B cell (primary cell): ENCODE measurements around the gene CCBE1. TPM values are rescaled to one million over a fixed set of nuclear protein-coding genes. Genes with fewer than 3 reads are reported as not detected.

Experiments
- ATAC-seq: fragments of 200-7000 bp; cut with Tn5 transposase; one replicate; pipeline ENCODE4 v1.10.0; 2021; ENCODE audit warnings: low read depth, mild to moderate bottlenecking, moderate number of reproducible peaks, moderate library complexity
- CTCF ChIA-PET: fragments of 350-600 bp; sonication (Branson Sonifier 250); formaldehyde crosslinking; loops from one replicate; lab custom pipeline; 2021; ENCODE audit warnings: antibody characterized with exemption, inconsistent platforms; lab: Charles Lee
- POLR2A ChIA-PET: fragments of 350-600 bp; sonication (Branson Sonifier 250); formaldehyde crosslinking; loops from one replicate; lab custom pipeline; 2021; ENCODE audit warnings: antibody characterized with exemption; lab: Charles Lee
- DNase-seq: peaks from one replicate; pipeline ENCODE4 v3.0.0; 2013
- H2AFZ ChIP-seq: 2 replicates; pipeline ENCODE4 v1.6.1; 2012; ENCODE audit warnings: mild to moderate bottlenecking, low read depth, low read length; ENCODE audit not compliant: insufficient read depth, poor library complexity, severe bottlenecking
- H3K27ac ChIP-seq, 2 donors: 1 replicate in 1 of 2; 2 replicates in 1 of 2; pipeline ENCODE4 v1.5.1; 2012 to 2013; ENCODE audit warnings: low read length in 2 of 2, mild to moderate bottlenecking in 2 of 2, moderate library complexity in 1 of 2
- H3K27me3 ChIP-seq, 4 experiments: fragments of 200-600 bp in 1 of 4; sonication (generic) in 1 of 4; replicated peaks in 1 of 4; 1 replicate in 2 of 4; 2 replicates in 2 of 4; pipeline versions ENCODE4 v1.6.1 to v1.7.0; 2013 to 2016; ENCODE audit warnings: low read length in 3 of 4, mild to moderate bottlenecking in 2 of 4, mixed read lengths in 1 of 4, moderate library complexity in 1 of 4; ENCODE audit not compliant: insufficient read depth in 4 of 4, control insufficient read depth in 3 of 4; ENCODE audit errors: control extremely low read depth in 1 of 4
- H3K36me3 ChIP-seq, 2 experiments: replicated peaks in 1 of 2; 1 replicate in 1 of 2; 2 replicates in 1 of 2; pipeline versions ENCODE4 v1.6.1 to v1.7.1; 2013; ENCODE audit warnings: low read length in 1 of 2; ENCODE audit not compliant: insufficient read depth in 2 of 2, control insufficient read depth in 1 of 2; ENCODE audit errors: control extremely low read depth in 1 of 2, extremely low read depth in 1 of 2
- H3K4me1 ChIP-seq, 2 donors: fragments of 200-600 bp in 1 of 2; sonication (generic) in 1 of 2; 1 replicate in 1 of 2; 2 replicates in 1 of 2; pipeline versions ENCODE4 v1.5.1 to v1.6.1; 2013 to 2017; ENCODE audit warnings: low read length in 2 of 2; ENCODE audit not compliant: control insufficient read depth in 2 of 2, insufficient read depth in 2 of 2
- H3K4me2 ChIP-seq: replicated peaks from 2 replicates; pipeline ENCODE3; 2012; ENCODE audit warnings: mild to moderate bottlenecking, low read depth, low read length; ENCODE audit not compliant: poor library complexity, severe bottlenecking
- H3K4me3 ChIP-seq, 5 experiments: fragments of 200-600 bp in 1 of 5; sonication (generic) in 1 of 5; 1 replicate in 3 of 5; 2 replicates in 2 of 5; pipeline versions ENCODE4 v1.5.1 to v1.7.0; 2011 to 2016; ENCODE audit warnings: low read length in 4 of 5, mild to moderate bottlenecking in 4 of 5, low read depth in 2 of 5, control low read depth in 1 of 5, moderate library complexity in 1 of 5; ENCODE audit not compliant: insufficient read depth in 1 of 5; ENCODE audit errors: control extremely low read depth in 1 of 5, extremely low read depth in 1 of 5
- H3K79me2 ChIP-seq: fragments of 200-600 bp; sonication (generic); one replicate; pipeline ENCODE4 v1.6.0; 2016; ENCODE audit warnings: low read length; ENCODE audit not compliant: control insufficient read depth, insufficient read depth
- H3K9ac ChIP-seq: fragments of 200-600 bp; sonication (generic); 2 replicates; pipeline ENCODE4 v1.6.1; 2017; ENCODE audit warnings: mild to moderate bottlenecking, low read length, moderate library complexity
- H3K9me3 ChIP-seq, 3 donors: one replicate each; pipeline versions ENCODE4 v1.6.1 to v1.7.1; 2013; ENCODE audit warnings: low read length in 2 of 3; ENCODE audit not compliant: control insufficient read depth in 2 of 3, insufficient read depth in 1 of 3; ENCODE audit errors: control extremely low read depth in 1 of 3
- H4K20me1 ChIP-seq: 2 replicates; pipeline ENCODE4 v1.6.0; 2012; ENCODE audit warnings: mild to moderate bottlenecking, low read length; ENCODE audit not compliant: insufficient read depth, control insufficient read depth, poor library complexity, severe bottlenecking
- H3K27ac Mint-ChIP-seq: one replicate; pipeline ENCODE4 v1.8.0; 2021; ENCODE audit warnings: mixed read lengths
- H3K27me3 Mint-ChIP-seq: one replicate; pipeline ENCODE4 v1.8.0; 2021; ENCODE audit warnings: mixed read lengths
- H3K4me1 Mint-ChIP-seq: one replicate; pipeline ENCODE4 v1.8.0; 2021; ENCODE audit warnings: mixed read lengths
- H3K4me3 Mint-ChIP-seq: one replicate; pipeline ENCODE4 v1.8.0; 2021; ENCODE audit warnings: mixed read lengths
- H3K9me3 Mint-ChIP-seq: one replicate; pipeline ENCODE4 v1.8.0; 2022; ENCODE audit warnings: mixed read lengths; ENCODE audit not compliant: insufficient read depth
- CTCF ChIP-seq: fragments of 200-600 bp; IDR thresholded peaks from one replicate; pipeline ENCODE4 v1.8.0; 2022; ENCODE audit warnings: antibody characterized with exemption, mild to moderate bottlenecking
- EZH2 ChIP-seq: IDR thresholded peaks from 2 replicates; pipeline ENCODE4 v1.6.1; 2012; ENCODE audit warnings: borderline replicate concordance, low read depth, mild to moderate bottlenecking, moderate library complexity, low read length; ENCODE audit not compliant: insufficient read depth, poor library complexity, severe bottlenecking
- WGBS: methylation state at CpG from one replicate; pipeline ENCODE4 v1.1.5; 2013; ENCODE audit warnings: missing lambda C conversion rate; ENCODE audit not compliant: insufficient coverage; 5-methylcytosine and 5-hydroxymethylcytosine counted together
- intact Hi-C: fragments of 100-400 bp; cut with micrococcal nuclease; formaldehyde crosslinking; loops from one replicate; pipeline ENCODE4 v1.10.0; 2022
- polyA plus RNA-seq: library from polyadenylated mRNA; depleted of rRNA; stranded (reverse); fragments of >200 nt; gene quantifications from 2 replicates; pipeline ENCODE4 v1.2.3, GENCODE V29; 2012
- total RNA-seq, 2 donors: library from RNA; stranded (reverse); fragments of 120-200 nt in 1 of 2; gene quantifications; 1 replicate in 1 of 2; 2 replicates in 1 of 2; pipeline versions ENCODE4 v1.2.3 to v1.2.4, GENCODE V29; 2013 to 2022

CCBE1 gene
- total and polyA plus RNA-seq, 2 donors (not counting 1 experiment from before 2014, with no cell fraction given): not detected

GRCh38 chr18:59388817-59389216 lies 308.4 kb downstream of the CCBE1 start:
- TF ChIP-seq EZH2 (no peak), CTCF (no peak)
- H3K4me3 Mint-ChIP-seq: no peak overlapping the region
- Histone ChIP-seq H3K4me3 (no peak overlapping the region), H3K9ac (no peak overlapping the region), H3K9me3 (no peaks in the 10 kb centered on the region), H3K36me3 (no peaks in the 10 kb centered on the region), H2AFZ (no peak overlapping the region), H3K4me2 (no peak overlapping the region), H3K27me3 (peaks cover 0 to 6% (median 0%) of the 10 kb centered on the region in 4 experiments), H3K4me1 (no peaks in the 10 kb centered on the region), H3K27ac (no peak overlapping the region), H4K20me1 (no peaks in the 10 kb centered on the region), H3K79me2 (no peaks in the 10 kb centered on the region)
- POLR2A ChIA-PET: no interaction called here
- DNase-seq: no peak
- H3K27ac Mint-ChIP-seq: no peak overlapping the region
- H3K4me1 Mint-ChIP-seq: no peaks in the 10 kb centered on the region
- H3K9me3 Mint-ChIP-seq: no peaks in the 10 kb centered on the region
- intact Hi-C loops: no loop called here
- 100% methylated on average over 1 of the region's 4 CpGs for WGBS
- ATAC-seq: no peak
- peaks cover 20% of the 10 kb centered on the region for H3K27me3 Mint-ChIP-seq
- CTCF ChIA-PET: interaction anchor here (0.9 kb wide), 1 partner anchor 14 kb away, joined by 5 read pairs; no protein-coding TSS in a partner anchor

GRCh38 chr18:59387687-59388565 lies 309.3 kb downstream of the CCBE1 start:
- no peak overlapping the region for H3K27ac Mint-ChIP-seq
- POLR2A ChIA-PET: no interaction called here
- Histone ChIP-seq H2AFZ (no peak overlapping the region), H3K36me3 (no peaks in the 10 kb centered on the region), H3K27ac (no peak overlapping the region), H3K9ac (no peak overlapping the region), H3K4me3 (no peak overlapping the region), H4K20me1 (no peaks in the 10 kb centered on the region), H3K27me3 (peaks cover 0 to under 1% (median 0%) of the 10 kb centered on the region in 4 experiments), H3K9me3 (no peaks in the 10 kb centered on the region), H3K4me2 (no peak overlapping the region), H3K79me2 (no peaks in the 10 kb centered on the region), H3K4me1 (no peaks in the 10 kb centered on the region)
- no peaks in the 10 kb centered on the region for H3K9me3 Mint-ChIP-seq
- peaks cover 15% of the 10 kb centered on the region for H3K27me3 Mint-ChIP-seq
- ATAC-seq: no peak
- H3K4me3 Mint-ChIP-seq: no peak overlapping the region
- intact Hi-C loops: no loop called here
- no peaks in the 10 kb centered on the region for H3K4me1 Mint-ChIP-seq
- WGBS: 81% methylated on average over 7 of the region's 11 CpGs
- CTCF ChIA-PET: no interaction called here
- TF ChIP-seq EZH2 (no peak), CTCF (no peak)
- no peak for DNase-seq
